Measurements from ENCODE around the gene GPATCH3.
A peak's percentile ranks its signal among the peaks of the same experiment; 100 is the strongest.
"Not testable (repeated sequence)": the region's sequence is repeated elsewhere in the genome, so short reads cannot be mapped to it uniquely, and the experiment has no call there.

Gene GPATCH3

DNA sequence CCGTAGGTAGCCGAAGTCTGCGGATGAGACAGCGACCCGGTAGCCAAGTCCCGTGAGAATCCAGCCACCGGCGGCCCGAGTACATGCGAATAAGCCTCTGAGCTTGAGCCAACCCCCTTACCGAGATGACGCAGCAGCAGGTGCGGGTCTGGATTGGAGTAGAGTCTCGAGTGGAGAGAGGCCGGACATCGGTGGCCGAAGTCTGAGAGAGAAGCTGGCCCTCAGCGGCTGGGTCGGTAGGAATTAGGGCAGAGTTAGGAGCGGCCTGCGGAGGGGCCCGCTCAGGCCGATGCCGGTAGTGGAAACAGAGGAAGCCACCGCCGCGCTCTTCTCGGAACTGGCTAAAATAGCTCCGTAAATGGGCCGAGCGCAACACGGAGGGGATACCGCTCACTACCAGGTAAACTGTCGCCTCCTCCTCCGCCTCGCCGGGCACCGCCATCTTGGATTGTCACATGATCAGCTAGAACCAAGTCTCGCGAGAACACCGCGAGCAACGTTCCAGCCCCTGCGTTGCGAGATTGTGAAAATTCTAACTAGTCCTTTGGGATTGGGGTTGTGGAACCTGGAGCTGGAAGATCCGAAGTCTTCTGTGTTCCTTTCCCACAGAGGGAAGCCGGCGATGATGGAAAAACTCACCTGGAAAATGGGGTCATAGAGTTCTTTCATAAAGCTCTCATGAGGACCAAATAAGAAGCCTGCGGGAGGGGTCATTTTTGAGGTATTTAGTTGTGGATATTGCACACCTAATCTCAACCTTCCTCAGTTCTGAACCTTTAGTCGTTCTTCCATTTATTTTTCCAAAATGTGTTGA, at the start of gene GPATCH3:
GPATCH3 (minus strand) TSS at position 467 of the 814 bp plus-strand sequence; CDS start at position 442, 25 bp downstream.
- DNase-seq (ENCODE audit: extremely low read depth in 1 of 2, low read depth in 1 of 2), result peak; percentile 73 to 76

GRCh38 chr1:26949926-26950319, 49.7 kb upstream of the GPATCH3 start:
- no peak for DNase-seq (ENCODE audit: extremely low read depth in 1 of 2, low read depth in 1 of 2)

- no peak for DNase-seq (ENCODE audit: extremely low read depth in 1 of 2, low read depth in 1 of 2)
Measured at GRCh38 chr1:26949266-26949925, 49.1 kb upstream of the GPATCH3 start.

- DNase-seq (ENCODE audit: extremely low read depth in 1 of 2, low read depth in 1 of 2), result not testable (repeated sequence)
Measured at GRCh38 chr1:26948725-26949057, 48.4 kb upstream of the GPATCH3 start.

DNA sequence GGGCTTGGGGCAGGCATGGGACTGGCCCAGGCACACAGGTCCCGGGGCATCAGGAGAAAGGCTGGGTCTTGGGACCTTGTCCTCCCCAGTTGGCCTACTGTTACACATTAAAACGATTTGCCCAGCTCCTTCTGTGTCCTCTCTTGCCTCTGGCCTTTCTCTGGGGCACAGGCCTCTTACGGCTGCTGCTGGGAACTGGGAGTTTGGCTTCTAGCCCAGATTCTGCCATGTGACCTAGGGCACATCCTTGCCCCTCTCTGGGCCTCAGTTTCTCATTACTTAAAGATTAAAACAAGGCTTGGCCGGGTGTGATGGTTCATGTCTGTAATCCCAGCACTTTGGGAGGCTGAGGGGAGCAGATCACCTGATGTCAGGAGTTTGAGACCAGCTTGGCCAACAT, 46.0 kb upstream of the GPATCH3 start:
- DNase-seq (ENCODE audit: extremely low read depth in 1 of 2, low read depth in 1 of 2), result no peak

GRCh38 chr1:26945728-26946127, 45.5 kb upstream of the GPATCH3 start:
- DNase-seq (ENCODE audit: extremely low read depth in 1 of 2, low read depth in 1 of 2), result no peak

DNA sequence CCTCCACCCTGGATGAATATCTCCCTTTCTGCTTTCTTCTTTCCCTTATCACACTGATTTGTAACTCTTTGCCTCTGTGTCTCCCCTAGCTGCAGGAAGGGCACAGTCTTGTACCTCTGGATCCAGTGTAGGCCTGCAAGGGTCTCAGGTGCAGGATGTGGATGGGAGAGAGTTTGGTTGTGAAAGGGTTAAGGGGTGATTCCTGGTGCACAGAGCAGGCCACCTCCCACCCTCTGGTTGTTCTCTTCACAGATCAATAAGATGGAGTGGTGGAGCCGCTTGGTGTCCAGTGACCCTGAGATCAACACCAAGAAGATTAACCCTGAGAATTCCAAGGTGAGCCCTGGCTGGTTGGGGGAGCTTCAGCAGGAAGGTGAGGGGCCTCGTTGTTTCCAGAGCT, 44.9 kb upstream of the GPATCH3 start:
- DNase-seq (ENCODE audit: extremely low read depth in 1 of 2, low read depth in 1 of 2), result no peak

- no peak for DNase-seq (ENCODE audit: extremely low read depth in 1 of 2, low read depth in 1 of 2)
Measured at GRCh38 chr1:26942656-26943055, 42.4 kb upstream of the GPATCH3 start.

GRCh38 chr1:26941311-26941710, 41.0 kb upstream of the GPATCH3 start:
- DNase-seq (ENCODE audit: extremely low read depth in 1 of 2, low read depth in 1 of 2), result no peak

- DNase-seq (ENCODE audit: extremely low read depth in 1 of 2, low read depth in 1 of 2), result no peak
Measured at GRCh38 chr1:26938659-26939025, 38.4 kb upstream of the GPATCH3 start.

- no peak for DNase-seq (ENCODE audit: extremely low read depth in 1 of 2, low read depth in 1 of 2)
Measured at GRCh38 chr1:26938004-26938658, 37.9 kb upstream of the GPATCH3 start.

- DNase-seq (ENCODE audit: extremely low read depth in 1 of 2, low read depth in 1 of 2), result no peak
Measured at GRCh38 chr1:26936823-26937222, 36.6 kb upstream of the GPATCH3 start.

DNA sequence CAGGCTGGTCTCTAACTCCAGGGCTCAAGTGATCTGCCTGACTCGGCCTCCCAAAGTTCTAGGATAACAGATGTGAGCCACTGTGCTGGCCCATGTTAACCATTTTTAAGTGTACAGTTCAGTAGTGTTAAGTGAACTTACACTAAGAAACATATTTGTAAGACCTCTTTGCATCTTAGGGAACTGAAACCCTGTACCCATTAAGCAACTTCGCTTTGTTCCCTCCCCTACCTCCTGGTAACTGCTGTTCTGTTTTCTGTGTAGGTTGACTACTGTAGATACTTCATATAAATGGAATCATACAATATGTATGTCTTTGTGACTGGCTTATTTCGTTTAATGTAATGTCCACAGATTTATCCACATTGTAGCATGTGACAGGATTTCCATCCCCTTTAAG, 32.3 kb upstream of the GPATCH3 start:
- no peak for DNase-seq (ENCODE audit: extremely low read depth in 1 of 2, low read depth in 1 of 2)

DNA sequence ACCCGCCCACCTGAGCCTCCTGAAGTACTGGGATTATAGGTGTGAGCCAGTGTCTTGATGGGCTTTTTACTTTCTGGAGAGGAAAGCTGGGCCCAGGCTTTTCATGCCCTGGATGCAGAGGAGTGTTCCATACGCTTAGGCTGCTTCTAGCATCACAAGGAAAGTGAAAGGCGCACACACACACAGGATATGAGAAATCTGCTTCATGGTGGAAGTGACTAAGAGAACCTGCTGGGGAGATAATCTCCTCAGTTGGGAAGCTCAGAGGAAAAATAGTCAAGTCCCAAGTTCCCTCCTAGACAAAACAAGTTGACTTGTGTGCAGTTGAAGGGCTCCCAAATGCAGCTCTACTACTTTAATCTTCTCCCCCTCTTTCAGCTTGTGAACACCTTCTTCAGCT, 23.4 kb upstream of the GPATCH3 start:
- DNase-seq (ENCODE audit: extremely low read depth in 1 of 2, low read depth in 1 of 2), result no peak

- DNase-seq (ENCODE audit: extremely low read depth in 1 of 2, low read depth in 1 of 2), result no peak
Measured at GRCh38 chr1:26922901-26923300, 22.6 kb upstream of the GPATCH3 start.

GRCh38 chr1:26922431-26922729, 22.1 kb upstream of the GPATCH3 start:
- no peak for DNase-seq (ENCODE audit: extremely low read depth in 1 of 2, low read depth in 1 of 2)

- DNase-seq (ENCODE audit: extremely low read depth in 1 of 2, low read depth in 1 of 2), result peak; percentile 89
Measured at GRCh38 chr1:26921540-26922430, 21.5 kb upstream of the GPATCH3 start, which contains the start of gene NUDC. NUDC (plus strand) TSS chr1:26921743; CDS start chr1:26921849, 106 bp downstream.

GRCh38 chr1:26921126-26921539, 20.9 kb upstream of the GPATCH3 start:
- no peak for DNase-seq (ENCODE audit: extremely low read depth in 1 of 2, low read depth in 1 of 2)

DNA sequence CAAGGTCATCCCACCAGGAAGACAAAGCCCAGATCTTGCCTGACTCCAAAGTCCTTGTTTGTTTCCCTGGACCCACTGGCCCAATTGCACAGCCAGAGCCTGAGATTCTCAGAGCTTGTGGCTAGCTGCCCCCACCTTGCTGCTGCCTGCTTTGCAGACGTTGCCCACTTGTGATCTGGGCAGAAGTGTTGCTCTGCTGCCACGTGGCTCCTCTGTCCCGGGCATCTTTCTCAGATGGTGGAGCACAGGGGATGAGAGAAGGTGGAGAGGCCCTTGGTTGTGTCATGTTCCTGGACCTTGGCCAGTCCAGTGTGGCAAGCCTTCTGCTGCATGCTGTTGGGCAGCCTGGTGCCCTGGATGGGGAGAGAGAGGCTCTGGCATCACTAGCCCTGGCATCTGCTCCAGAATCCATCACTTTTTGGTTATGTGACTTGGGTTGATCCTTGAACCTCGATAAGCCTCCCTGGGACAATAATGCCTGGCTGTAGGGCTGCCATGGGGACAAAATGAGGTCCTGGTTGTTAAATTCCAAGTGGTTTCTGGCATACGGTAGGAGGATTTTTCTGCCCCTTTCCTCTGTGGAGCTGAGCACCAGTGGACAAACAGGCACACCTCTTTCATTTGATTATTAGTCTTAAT, 15.1 kb upstream of the GPATCH3 start:
- DNase-seq (ENCODE audit: extremely low read depth in 1 of 2, low read depth in 1 of 2), result no peak

DNA sequence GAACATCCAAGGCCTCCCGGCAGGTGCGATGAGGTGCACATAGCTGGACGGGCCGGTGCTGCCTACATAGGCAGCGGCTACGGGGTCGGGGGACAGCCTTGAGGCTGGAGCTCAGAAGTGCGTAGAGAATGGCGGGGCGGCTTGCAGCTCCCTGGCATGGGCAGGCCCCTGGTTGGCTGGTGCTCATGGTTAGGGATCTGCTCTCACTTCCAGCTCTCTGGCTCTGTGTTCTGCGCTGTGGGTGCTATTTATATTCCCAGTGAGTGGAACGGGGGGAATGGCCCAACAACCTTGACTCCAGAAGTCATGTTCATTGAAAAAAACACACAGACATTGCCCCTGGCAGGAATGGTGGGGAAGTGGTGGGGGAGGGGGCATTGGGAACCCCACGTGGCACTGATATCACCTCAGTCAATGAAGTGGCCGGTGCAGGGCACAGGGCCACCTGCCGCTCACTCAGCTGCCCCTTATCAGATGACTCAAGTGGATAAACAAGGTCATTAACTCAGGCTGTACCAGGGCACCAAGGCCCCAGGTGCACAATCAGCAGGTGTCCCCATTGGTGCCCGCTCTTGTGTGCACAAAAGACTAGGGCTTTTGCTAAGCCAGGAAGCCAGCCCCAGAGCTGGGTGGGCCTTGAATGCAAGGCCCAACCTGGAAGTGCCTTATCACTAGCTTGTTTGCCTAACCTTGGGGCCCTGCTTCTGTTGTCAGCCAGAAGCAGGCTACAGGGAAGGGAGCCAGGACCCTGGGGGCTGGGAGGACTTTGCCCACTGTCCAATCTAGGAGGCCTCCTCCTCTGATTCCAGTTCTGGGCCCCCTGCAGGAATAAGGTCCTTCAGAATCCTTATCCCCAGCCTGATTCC, 13.7 kb upstream of the GPATCH3 start, which contains the start of gene NR0B2:
NR0B2 (minus strand) TSS at position 222 of the 866 bp plus-strand sequence; CDS start at position 187, 35 bp downstream.
- DNase-seq (ENCODE audit: extremely low read depth in 1 of 2, low read depth in 1 of 2), result no peak

All from activated CD8-positive, alpha-beta memory T cell treated with anti-CD3 and anti-CD28 coated beads for 1 hour (primary cell).